NCI-H1417 treated with DMSO at 0.1 percent for 48 hours (cell line): ENCODE measurements around the gene HOXB8.

Source experiments
- DNase-seq: peaks from one replicate; lab custom pipeline; 2025; lab: John Stamatoyannopoulos, UW

The HOXB8 gene

GRCh38 chr17:48615047-48615962 lies at the start of gene HOXB8:
Gene HOXB8, minus strand, starts transcription at chr17:48615292. Its CDS starts 588 bp downstream, at chr17:48614704.
- no peak for DNase-seq

- DNase-seq, result no peak
Observed at GRCh38 chr17:48663134-48663924, 48.2 kb upstream of the HOXB8 start.

- DNase-seq, result no peak
Observed at GRCh38 chr17:48655913-48656312, 40.8 kb upstream of the HOXB8 start.

GRCh38 chr17:48649741-48650140 lies 34.6 kb upstream of the HOXB8 start:
- no peak for DNase-seq

GRCh38 chr17:48647963-48648245 lies 32.8 kb upstream of the HOXB8 start:
- no peak for DNase-seq

- no peak for DNase-seq
Observed at GRCh38 chr17:48647103-48647962, 32.2 kb upstream of the HOXB8 start.

GRCh38 chr17:48646183-48647102 lies 31.4 kb upstream of the HOXB8 start:
- DNase-seq, result no peak

- DNase-seq, result no peak
Observed at GRCh38 chr17:48645639-48646182, 30.6 kb upstream of the HOXB8 start.

- DNase-seq, result no peak
Observed at GRCh38 chr17:48644910-48645557, 29.9 kb upstream of the HOXB8 start.

- DNase-seq, result no peak
Observed at GRCh38 chr17:48644159-48644558, 29.1 kb upstream of the HOXB8 start.

- no peak for DNase-seq
Observed at GRCh38 chr17:48643697-48644012, 28.6 kb upstream of the HOXB8 start.

GRCh38 chr17:48642843-48643696 lies 28.0 kb upstream of the HOXB8 start:
- DNase-seq, result no peak

- no peak for DNase-seq
Observed at GRCh38 chr17:48642059-48642842, 27.2 kb upstream of the HOXB8 start.

GRCh38 chr17:48641541-48642058 lies 26.5 kb upstream of the HOXB8 start:
- DNase-seq, result no peak

GRCh38 chr17:48640858-48641180 lies 25.7 kb upstream of the HOXB8 start:
- DNase-seq, result no peak

- DNase-seq, result no peak
Observed at GRCh38 chr17:48639982-48640857, 25.1 kb upstream of the HOXB8 start.

- no peak for DNase-seq
Observed at GRCh38 chr17:48639136-48639535, 24.0 kb upstream of the HOXB8 start.
